Karpas-422 (cell line): ENCODE data around the gene NRDC. TPM values are rescaled to one million over a fixed set of nuclear protein-coding genes. Genes with fewer than 3 reads are reported as not detected.
"Not testable (repeated sequence)": the region's sequence is repeated elsewhere in the genome, so short reads cannot be mapped to it uniquely, and the experiment has no call there.

Experiments used
- DNase-seq: peaks from one replicate; pipeline ENCODE4 v3.0.0-alpha.2; 2015
- H2AFZ ChIP-seq: fragments of 200-600 bp; sonication (generic); 2 replicates; pipeline ENCODE4 v1.6.1; 2014; ENCODE audit warnings: antibody characterized with exemption, low read length, mixed read lengths
- H3K27ac ChIP-seq: fragments of 200-600 bp; sonication (generic); 2 replicates; pipeline ENCODE4 v1.5.1; 2014; ENCODE audit warnings: mild to moderate bottlenecking, low read length, moderate library complexity
- H3K27me3 ChIP-seq: fragments of 200-600 bp; sonication (generic); 2 replicates; pipeline ENCODE4 v1.6.1; 2014; ENCODE audit warnings: low read length, mixed read lengths
- H3K36me3 ChIP-seq: fragments of 200-600 bp; sonication (generic); 2 replicates; pipeline ENCODE4 v1.6.1; 2014; ENCODE audit warnings: low read length, mixed read lengths; ENCODE audit not compliant: insufficient read depth
- H3K4me1 ChIP-seq: fragments of 200-600 bp; sonication (generic); 2 replicates; pipeline ENCODE4 v1.6.1; 2014; ENCODE audit warnings: mild to moderate bottlenecking, low read length, mixed read lengths
- H3K4me2 ChIP-seq: fragments of 200-600 bp; sonication (generic); 2 replicates; pipeline ENCODE4 v1.6.1; 2014; ENCODE audit warnings: low read length, low read depth, mild to moderate bottlenecking; ENCODE audit not compliant: poor library complexity, severe bottlenecking
- H3K4me3 ChIP-seq: fragments of 200-600 bp; sonication (generic); 2 replicates; pipeline ENCODE4 v1.5.1; 2014; ENCODE audit warnings: mild to moderate bottlenecking, antibody characterized with exemption, low read length, mixed read lengths
- H3K79me2 ChIP-seq: fragments of 200-600 bp; sonication (generic); 2 replicates; pipeline ENCODE4 v1.6.1; 2014; ENCODE audit warnings: mild to moderate bottlenecking, low read length, mixed read lengths
- H3K9ac ChIP-seq: fragments of 200-600 bp; sonication (generic); 2 replicates; pipeline ENCODE4 v1.6.0; 2014; ENCODE audit warnings: low read length
- H3K9me2 ChIP-seq: fragments of 200-600 bp; sonication (generic), shearing (Covaris generic); replicated peaks from 2 replicates; pipeline ENCODE4 v1.6.0; 2014; ENCODE audit warnings: mild to moderate bottlenecking, low read length, moderate library complexity; ENCODE audit not compliant: insufficient read depth
- H3K9me3 ChIP-seq: fragments of 300-700, 200-600 bp; sonication (generic); 2 replicates; pipeline ENCODE4 v1.6.1; 2014; ENCODE audit warnings: low read length, mixed read lengths
- H4K20me1 ChIP-seq: fragments of 200-600 bp; sonication (generic); 2 replicates; pipeline ENCODE4 v1.6.1; 2014; ENCODE audit warnings: mild to moderate bottlenecking, antibody characterized with exemption, low read length, low read depth; ENCODE audit not compliant: insufficient read depth
- total RNA-seq: library from RNA; depleted of rRNA; stranded (reverse); fragments of >200 nt; shearing (Covaris generic); gene quantifications from 2 replicates; pipeline ENCODE4 v1.2.3, GENCODE V29; 2014; ENCODE audit warnings: low replicate concordance

The NRDC gene
- total RNA-seq, 1 experiment from 2014 or later = 140 TPM

GRCh38 chr1:51902456-51902855 lies 23.9 kb upstream of the NRDC start:
- no peaks in the 10 kb centered on the region for H3K9me3 ChIP-seq
- H3K27me3 ChIP-seq = no peaks in the 10 kb centered on the region
- H3K4me1 ChIP-seq = no peaks in the 10 kb centered on the region; the same call in 1 of the 2 replicates
- no peak overlapping the region for H3K4me3 ChIP-seq
- H3K9ac ChIP-seq = no peak overlapping the region
- H4K20me1 ChIP-seq = no peaks in the 10 kb centered on the region
- H3K9me2 ChIP-seq = no peaks in the 10 kb centered on the region
- H3K4me2 ChIP-seq = no peak overlapping the region
- H3K79me2 ChIP-seq = no peaks in the 10 kb centered on the region
- H3K27ac ChIP-seq = no peak overlapping the region
- H2AFZ ChIP-seq = no peak overlapping the region
- peak; percentile 1 for DNase-seq
- H3K36me3 ChIP-seq = no peaks in the 10 kb centered on the region

- no peaks in the 10 kb centered on the region for H3K27me3 ChIP-seq
- H3K9me3 ChIP-seq = no peaks in the 10 kb centered on the region
These were observed 22.6 kb upstream of the NRDC start for GRCh38 chr1:51901151-51901550.

DNA sequence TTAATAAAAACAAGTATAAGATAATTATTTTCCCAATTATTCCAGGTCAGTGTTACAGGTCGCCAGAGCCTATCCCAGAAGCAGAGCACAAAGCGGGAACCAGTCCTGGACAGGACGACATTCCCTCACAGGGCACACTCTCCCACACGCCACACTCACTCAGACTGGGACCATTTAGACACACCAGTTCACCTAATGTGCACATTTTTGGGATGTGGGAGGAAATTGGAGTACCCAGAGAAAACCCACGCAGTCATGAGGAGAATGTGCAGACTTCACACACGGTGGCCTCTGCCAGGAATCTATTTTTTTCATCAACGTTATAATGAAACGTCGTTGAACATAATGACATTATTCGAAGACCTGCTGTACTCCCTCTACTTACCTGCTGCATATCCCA lies 20.5 kb upstream of the NRDC start:
- Histone ChIP-seq H3K27ac (no peak overlapping the region), H3K4me2 (no peak overlapping the region)
- DNase-seq = no peak

More at GRCh38 chr1:51901151-51901550, 22.6 kb upstream of the NRDC start:
- Histone ChIP-seq H3K4me3 (no peak overlapping the region), H3K79me2 (no peaks in the 10 kb centered on the region), H3K27ac (no peak overlapping the region), H3K9ac (no peak overlapping the region), H3K36me3 (no peaks in the 10 kb centered on the region), H4K20me1 (no peaks in the 10 kb centered on the region), H2AFZ (no peak overlapping the region), H3K9me2 (no peaks in the 10 kb centered on the region), H3K4me1 (no peaks in the 10 kb centered on the region), H3K4me2 (no peak overlapping the region)
- DNase-seq = no peak

DNA sequence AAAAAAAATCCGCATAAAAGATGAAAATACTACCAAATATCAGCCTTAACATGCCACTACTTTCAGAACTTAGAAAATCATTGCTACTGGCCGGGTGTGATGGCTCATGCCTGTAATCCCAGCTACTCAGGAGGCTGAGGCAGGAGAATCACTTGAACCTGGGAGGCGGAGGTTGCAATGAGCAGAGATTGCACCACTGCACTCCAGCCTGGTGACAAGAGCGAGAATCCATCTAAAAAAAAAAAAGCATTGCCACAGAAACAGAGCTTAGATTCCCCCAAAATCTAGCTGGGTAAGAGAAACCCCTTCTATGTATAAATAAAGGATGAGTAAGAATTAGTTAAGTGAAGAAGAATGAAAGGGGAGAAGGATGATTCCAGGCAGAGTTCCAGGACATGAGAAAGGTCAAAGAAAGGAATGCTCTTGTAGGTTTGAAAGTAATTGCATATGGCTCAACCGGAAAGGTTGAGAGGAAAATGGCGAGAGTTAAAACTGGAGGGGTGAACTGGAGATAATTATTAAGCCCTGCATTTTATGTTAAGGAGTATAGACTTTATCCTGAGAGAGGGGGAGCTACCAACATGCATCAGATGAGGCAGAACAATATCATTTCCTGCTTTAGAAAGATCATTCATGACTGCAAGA lies 19.7 kb upstream of the NRDC start:
- Histone ChIP-seq H3K4me3 (no peak overlapping the region), H3K4me1 (no peaks in the 10 kb centered on the region), H3K27me3 (no peaks in the 10 kb centered on the region), H3K4me2 (no peak overlapping the region), H3K79me2 (no peaks in the 10 kb centered on the region), H3K9me2 (no peaks in the 10 kb centered on the region), H3K9me3 (no peaks in the 10 kb centered on the region), H3K27ac (no peak overlapping the region), H3K9ac (no peak overlapping the region), H3K36me3 (no peaks in the 10 kb centered on the region), H2AFZ (no peak overlapping the region), H4K20me1 (no peaks in the 10 kb centered on the region)
- peak; percentile 30 for DNase-seq

More for the DNA sequence above, 20.5 kb upstream of the NRDC start:
- no peaks in the 10 kb centered on the region for H3K4me1 ChIP-seq
- H3K9ac ChIP-seq = no peak overlapping the region
- no peak overlapping the region for H2AFZ ChIP-seq
- no peaks in the 10 kb centered on the region for H3K79me2 ChIP-seq
- H3K9me2 ChIP-seq = no peaks in the 10 kb centered on the region
- H3K27me3 ChIP-seq = no peaks in the 10 kb centered on the region
- no peak overlapping the region for H3K4me3 ChIP-seq
- H3K36me3 ChIP-seq = no peaks in the 10 kb centered on the region
- H4K20me1 ChIP-seq = no peaks in the 10 kb centered on the region
- no peaks in the 10 kb centered on the region for H3K9me3 ChIP-seq

DNA sequence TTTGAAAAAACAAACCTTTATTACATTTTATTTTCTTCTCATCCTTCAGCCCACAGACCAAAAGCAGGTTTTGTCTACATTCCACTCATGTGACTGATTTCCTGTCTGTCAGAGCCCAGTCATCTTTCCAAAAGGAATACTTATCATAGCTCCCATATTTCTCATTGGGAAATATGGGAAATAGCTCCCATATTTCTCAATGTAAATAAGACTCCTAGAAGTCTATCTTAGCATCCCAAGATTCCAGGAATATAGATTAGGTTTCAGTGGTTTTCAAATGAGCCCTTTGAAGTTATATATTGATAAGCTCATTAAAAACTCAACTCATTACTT lies 19.1 kb upstream of the NRDC start:
- Histone ChIP-seq H3K27me3 (no peaks in the 10 kb centered on the region), H3K36me3 (no peaks in the 10 kb centered on the region), H3K79me2 (no peaks in the 10 kb centered on the region), H3K27ac (no peak overlapping the region), H3K4me1 (no peaks in the 10 kb centered on the region), H3K9me3 (no peaks in the 10 kb centered on the region), H3K4me2 (no peak overlapping the region), H4K20me1 (no peaks in the 10 kb centered on the region), H3K9me2 (no peaks in the 10 kb centered on the region), H3K9ac (no peak overlapping the region), H3K4me3 (no peak overlapping the region), H2AFZ (no peak overlapping the region)
- no peak for DNase-seq

DNA sequence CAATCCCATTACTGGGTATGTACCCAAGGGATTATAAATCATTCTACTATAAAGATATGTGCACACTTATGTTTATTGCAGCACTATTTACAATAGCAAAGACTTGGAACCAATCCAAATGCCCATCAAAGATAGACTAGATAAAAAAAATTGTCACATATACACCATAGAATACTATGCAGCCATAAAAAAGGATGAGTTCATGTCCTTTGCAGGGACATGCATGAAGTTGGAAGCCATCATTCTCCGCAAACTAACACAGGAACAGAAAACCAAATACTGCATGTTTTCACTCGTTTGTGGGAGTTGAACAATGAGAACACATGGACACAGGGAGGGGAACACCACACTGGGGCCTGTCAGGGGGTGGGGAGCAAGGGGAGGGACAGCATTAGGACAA lies 16.2 kb upstream of the NRDC start:
- H3K4me1 ChIP-seq, H2AFZ ChIP-seq, H3K4me2 ChIP-seq, H3K27me3 ChIP-seq, H3K9me3 ChIP-seq, H3K9ac ChIP-seq, H3K27ac ChIP-seq, H3K36me3 ChIP-seq, H4K20me1 ChIP-seq, H3K4me3 ChIP-seq, DNase-seq, H3K79me2 ChIP-seq, H3K9me2 ChIP-seq: not testable (repeated sequence)

DNA sequence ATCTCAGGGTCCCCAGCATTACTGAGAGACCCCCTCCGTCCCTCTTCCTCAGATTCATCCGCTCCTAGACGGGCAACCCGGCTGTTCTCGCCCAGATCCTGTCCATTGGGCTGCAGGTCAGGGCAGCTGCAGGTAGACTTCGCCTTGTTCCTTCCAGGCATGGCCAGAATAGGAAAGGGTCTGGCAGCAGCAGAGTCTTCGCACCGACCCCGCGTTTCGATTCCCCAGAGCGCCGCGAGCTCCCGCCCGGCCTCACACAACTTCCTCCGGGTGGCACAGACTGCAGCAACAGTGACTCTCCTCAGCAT lies 265 bp downstream of the NRDC start:
- Histone ChIP-seq H3K4me3 (peak overlapping the region; percentile 90), H3K9ac (peak overlapping the region; percentile 94), H2AFZ (peak overlapping the region; percentile 12; the same call in 1 of the 2 replicates), H3K9me2 (no peaks in the 10 kb centered on the region), H3K27me3 (no peaks in the 10 kb centered on the region), H3K4me1 (peaks cover 38% of the 10 kb centered on the region), H3K36me3 (peaks cover 13% of the 10 kb centered on the region; the same call in 1 of the 2 replicates), H3K79me2 (peaks cover 51% of the 10 kb centered on the region), H3K9me3 (no peaks in the 10 kb centered on the region), H4K20me1 (peaks cover 4% of the 10 kb centered on the region), H3K27ac (peak overlapping the region; percentile 77), H3K4me2 (peak overlapping the region; percentile 83)
- DNase-seq = no peak

GRCh38 chr1:51877434-51878307 lies 856 bp downstream of the NRDC start:
- Histone ChIP-seq H3K27ac (peak overlapping the region; percentile 77), H4K20me1 (peaks cover 4% of the 10 kb centered on the region), H3K4me3 (peak overlapping the region; percentile 90), H3K4me1 (peaks cover 38% of the 10 kb centered on the region), H3K27me3 (no peaks in the 10 kb centered on the region), H3K9ac (peak overlapping the region; percentile 94), H3K4me2 (peak overlapping the region; percentile 83), H3K36me3 (peaks cover 18% of the 10 kb centered on the region; the same call in 1 of the 2 replicates), H3K9me2 (no peaks in the 10 kb centered on the region), H3K9me3 (no peaks in the 10 kb centered on the region), H3K79me2 (peaks cover 57% of the 10 kb centered on the region), H2AFZ (peak overlapping the region; percentile 12; the same call in 1 of the 2 replicates)
- DNase-seq = peak; percentile 64
